Liver (tissue), 9 donors: ENCODE data around the gene STAG3. TPM values are rescaled to one million over a fixed set of nuclear protein-coding genes. Genes with fewer than 3 reads are reported as not detected.

Source experiments
- DNase-seq: peaks from one replicate; pipeline ENCODE4 v3.0.0-alpha.2; 2017; ENCODE audit warnings: low spot score
- H3K27ac ChIP-seq, 2 donors: one replicate each; pipeline ENCODE4 v1.7.0; 2013; ENCODE audit warnings: inconsistent platforms in 2 of 2, low read length in 2 of 2, control low read depth in 1 of 2, low read depth in 1 of 2, mild to moderate bottlenecking in 1 of 2
- H3K27me3 ChIP-seq, 4 donors: one replicate each; pipeline versions ENCODE4 v1.6.1 to v1.7.0; 2013; ENCODE audit warnings: low read length in 3 of 4, inconsistent platforms in 1 of 4, mild to moderate bottlenecking in 1 of 4, moderate library complexity in 1 of 4; ENCODE audit not compliant: control insufficient read depth in 4 of 4, insufficient read depth in 4 of 4
- H3K36me3 ChIP-seq, 4 donors: one replicate each; pipeline versions ENCODE4 v1.6.1 to v1.7.0; 2013; ENCODE audit warnings: low read length in 3 of 4, mild to moderate bottlenecking in 3 of 4, low read depth in 1 of 4, moderate library complexity in 1 of 4; ENCODE audit not compliant: control insufficient read depth in 4 of 4, insufficient read depth in 3 of 4
- H3K4me1 ChIP-seq, 4 donors: one replicate each; pipeline versions ENCODE4 v1.6.1 to v1.7.0; 2013; ENCODE audit warnings: low read length in 3 of 4, mild to moderate bottlenecking in 3 of 4, moderate library complexity in 1 of 4; ENCODE audit not compliant: control insufficient read depth in 4 of 4, insufficient read depth in 4 of 4
- H3K4me3 ChIP-seq, 3 donors: one replicate each; pipeline versions ENCODE4 v1.6.1 to v1.7.0; 2013; ENCODE audit warnings: low read length in 3 of 3, control low read depth in 1 of 3, low read depth in 1 of 3, mild to moderate bottlenecking in 1 of 3
- H3K9ac ChIP-seq, 2 donors: one replicate each; pipeline ENCODE4 v1.7.0; 2013; ENCODE audit warnings: low read length in 2 of 2, mild to moderate bottlenecking in 2 of 2, moderate library complexity in 2 of 2, control low read depth in 1 of 2, low read depth in 1 of 2
- H3K9me3 ChIP-seq, 4 donors: one replicate each; pipeline versions ENCODE4 v1.6.1 to v1.7.0; 2013; ENCODE audit warnings: low read length in 3 of 4; ENCODE audit not compliant: control insufficient read depth in 4 of 4
- CTCF ChIP-seq: fragments of 150-350 bp; IDR thresholded peaks from 2 replicates; pipeline ENCODE4 v1.5.1; 2017; ENCODE audit warnings: improper control_type of control experiment, low read depth, low read length; ENCODE audit not compliant: missing input control
- EGR1 ChIP-seq, 2 donors: IDR thresholded peaks; 2 replicates each; pipeline ENCODE4 v1.6.1; 2016 to 2018; ENCODE audit warnings: antibody characterized with exemption in 2 of 2, low read depth in 2 of 2
- FOXA1 ChIP-seq: IDR thresholded peaks from 2 replicates; pipeline ENCODE4 v1.6.1; 2016; ENCODE audit warnings: antibody characterized with exemption
- FOXA2 ChIP-seq: IDR thresholded peaks from 2 replicates; pipeline ENCODE4 v1.6.1; 2016; ENCODE audit warnings: antibody characterized with exemption
- GABPA ChIP-seq, 2 donors: IDR thresholded peaks in 1 of 2; conservative IDR thresholded peaks in 1 of 2; 2 replicates each; pipeline ENCODE4 v1.6.1; 2016; ENCODE audit warnings: antibody characterized with exemption in 2 of 2, mild to moderate bottlenecking in 1 of 2, moderate library complexity in 1 of 2
- HNF4A ChIP-seq, 2 donors: conservative IDR thresholded peaks; 2 replicates each; pipeline ENCODE4 v1.6.1; 2016; ENCODE audit warnings: antibody characterized with exemption in 2 of 2, mild to moderate bottlenecking in 2 of 2
- HNF4G ChIP-seq: IDR thresholded peaks from 2 replicates; pipeline ENCODE4 v1.6.1; 2016; ENCODE audit warnings: antibody characterized with exemption
- JUND ChIP-seq, 2 donors: IDR thresholded peaks; 2 replicates each; pipeline ENCODE4 v1.6.1; 2016; ENCODE audit warnings: antibody characterized with exemption in 2 of 2
- MAX ChIP-seq: IDR thresholded peaks from 2 replicates; pipeline ENCODE4 v1.6.1; 2016; ENCODE audit warnings: antibody characterized with exemption
- NR2F2 ChIP-seq: IDR thresholded peaks from 2 replicates; pipeline ENCODE4 v1.6.1; 2016; ENCODE audit warnings: antibody characterized with exemption
- RAD21 ChIP-seq, 2 donors: IDR thresholded peaks; 2 replicates each; pipeline ENCODE4 v1.6.1; 2016; ENCODE audit warnings: antibody characterized with exemption in 2 of 2, mild to moderate bottlenecking in 2 of 2
- RXRA ChIP-seq, 2 donors: IDR thresholded peaks; 2 replicates each; pipeline ENCODE4 v1.6.1; 2017 to 2018; ENCODE audit warnings: antibody characterized with exemption in 2 of 2, mild to moderate bottlenecking in 1 of 2
- SP1 ChIP-seq: IDR thresholded peaks from 2 replicates; pipeline ENCODE4 v1.6.1; 2018; ENCODE audit warnings: antibody characterized with exemption, mild to moderate bottlenecking
- TAF1 ChIP-seq: conservative IDR thresholded peaks from 2 replicates; pipeline ENCODE4 v1.6.1; 2016; ENCODE audit warnings: antibody characterized with exemption, mild to moderate bottlenecking
- YY1 ChIP-seq: IDR thresholded peaks from 2 replicates; pipeline ENCODE4 v1.6.1; 2016; ENCODE audit warnings: antibody characterized with exemption, mild to moderate bottlenecking
- WGBS: extraction: QIAGEN DNeasy Blood & Tissue Kit; methylation state at CpG from one replicate; pipeline ENCODE4 v1.1.7; 2013; 5-methylcytosine and 5-hydroxymethylcytosine counted together
- polyA plus RNA-seq, 2 donors: library from polyadenylated mRNA; stranded (reverse) in 1 of 2; unstranded in 1 of 2; fragments of 200-250 nt in 1 of 2; fragments of >200 nt in 1 of 2; fragmentation: Nextera tagmentation in 1 of 2; extraction: Ambion mirVana in 1 of 2; gene quantifications; one replicate each; pipeline versions ENCODE4 v1.2.1 to v1.2.3, GENCODE V29; 2013 to 2015
- total RNA-seq, 2 donors: library from RNA; depleted of rRNA; stranded (reverse); fragments of >200 nt; gene quantifications; one replicate each; pipeline ENCODE4 v1.2.3, GENCODE V29; 2014
- TF ChIP-seq, protein P1 (sequence below): IDR thresholded peaks from 2 replicates; pipeline ENCODE4 v1.6.1; 2016; ENCODE audit warnings: antibody characterized with exemption, mild to moderate bottlenecking
- TF ChIP-seq, protein P2 (sequence below): IDR thresholded peaks from 2 replicates; pipeline ENCODE4 v1.6.1; 2016; ENCODE audit warnings: antibody characterized with exemption
- TF ChIP-seq, protein P3 (sequence below): IDR thresholded peaks from 2 replicates; pipeline ENCODE4 v1.6.1; 2016; ENCODE audit warnings: antibody characterized with exemption
- donor health status: healthy.
- donor health status: healthy.
- donor health status: healthy.
- donor health status: healthy.
- donor health status: healthy.

The STAG3 gene
- total and polyA plus RNA-seq, 4 donors, result 0.28 to 7.0 (median 3.2) TPM

GRCh38 chr7:100211342-100211780 lies 33.6 kb downstream of the STAG3 start:
- H3K36me3 ChIP-seq, result no peaks in the 10 kb centered on the region
- no peak overlapping the region for H3K4me3 ChIP-seq
- no peak overlapping the region for H3K27ac ChIP-seq
- no peak overlapping the region for H3K9ac ChIP-seq
- no peaks in the 10 kb centered on the region for H3K9me3 ChIP-seq
- DNase-seq, result no peak
- H3K4me1 ChIP-seq, result peaks cover 9 to 38% (median 31%) of the 10 kb centered on the region in 4 donors
- no peaks in the 10 kb centered on the region for H3K27me3 ChIP-seq
- 54% methylated on average over 7 of the region's 7 CpGs for WGBS
- TF ChIP-seq RXRA (IDR thresholded peaks at IDR 0.05) (peak in 1 of 2 donors; percentile 23), HNF4A (conservative IDR thresholded peaks at IDR 0.05) (peak; percentile 50 to 57), HNF4G (no peak), GABPA (IDR thresholded peaks at IDR 0.05 in 1 of 2, conservative IDR thresholded peaks at IDR 0.05 in 1 of 2) (no peak), RAD21 (IDR thresholded peaks at IDR 0.05) (no peak), NR2F2 (no peak), FOXA2 (no peak), EGR1 (IDR thresholded peaks at IDR 0.05; ENCODE audit: low read depth in 2 of 2) (no peak)
- TF ChIP-seq, protein P1, sequence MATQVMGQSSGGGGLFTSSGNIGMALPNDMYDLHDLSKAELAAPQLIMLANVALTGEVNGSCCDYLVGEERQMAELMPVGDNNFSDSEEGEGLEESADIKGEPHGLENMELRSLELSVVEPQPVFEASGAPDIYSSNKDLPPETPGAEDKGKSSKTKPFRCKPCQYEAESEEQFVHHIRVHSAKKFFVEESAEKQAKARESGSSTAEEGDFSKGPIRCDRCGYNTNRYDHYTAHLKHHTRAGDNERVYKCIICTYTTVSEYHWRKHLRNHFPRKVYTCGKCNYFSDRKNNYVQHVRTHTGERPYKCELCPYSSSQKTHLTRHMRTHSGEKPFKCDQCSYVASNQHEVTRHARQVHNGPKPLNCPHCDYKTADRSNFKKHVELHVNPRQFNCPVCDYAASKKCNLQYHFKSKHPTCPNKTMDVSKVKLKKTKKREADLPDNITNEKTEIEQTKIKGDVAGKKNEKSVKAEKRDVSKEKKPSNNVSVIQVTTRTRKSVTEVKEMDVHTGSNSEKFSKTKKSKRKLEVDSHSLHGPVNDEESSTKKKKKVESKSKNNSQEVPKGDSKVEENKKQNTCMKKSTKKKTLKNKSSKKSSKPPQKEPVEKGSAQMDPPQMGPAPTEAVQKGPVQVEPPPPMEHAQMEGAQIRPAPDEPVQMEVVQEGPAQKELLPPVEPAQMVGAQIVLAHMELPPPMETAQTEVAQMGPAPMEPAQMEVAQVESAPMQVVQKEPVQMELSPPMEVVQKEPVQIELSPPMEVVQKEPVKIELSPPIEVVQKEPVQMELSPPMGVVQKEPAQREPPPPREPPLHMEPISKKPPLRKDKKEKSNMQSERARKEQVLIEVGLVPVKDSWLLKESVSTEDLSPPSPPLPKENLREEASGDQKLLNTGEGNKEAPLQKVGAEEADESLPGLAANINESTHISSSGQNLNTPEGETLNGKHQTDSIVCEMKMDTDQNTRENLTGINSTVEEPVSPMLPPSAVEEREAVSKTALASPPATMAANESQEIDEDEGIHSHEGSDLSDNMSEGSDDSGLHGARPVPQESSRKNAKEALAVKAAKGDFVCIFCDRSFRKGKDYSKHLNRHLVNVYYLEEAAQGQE, result no peak
- TF ChIP-seq, protein P2, sequence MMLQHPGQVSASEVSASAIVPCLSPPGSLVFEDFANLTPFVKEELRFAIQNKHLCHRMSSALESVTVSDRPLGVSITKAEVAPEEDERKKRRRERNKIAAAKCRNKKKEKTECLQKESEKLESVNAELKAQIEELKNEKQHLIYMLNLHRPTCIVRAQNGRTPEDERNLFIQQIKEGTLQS, result no peak
- TF ChIP-seq, protein P3, sequence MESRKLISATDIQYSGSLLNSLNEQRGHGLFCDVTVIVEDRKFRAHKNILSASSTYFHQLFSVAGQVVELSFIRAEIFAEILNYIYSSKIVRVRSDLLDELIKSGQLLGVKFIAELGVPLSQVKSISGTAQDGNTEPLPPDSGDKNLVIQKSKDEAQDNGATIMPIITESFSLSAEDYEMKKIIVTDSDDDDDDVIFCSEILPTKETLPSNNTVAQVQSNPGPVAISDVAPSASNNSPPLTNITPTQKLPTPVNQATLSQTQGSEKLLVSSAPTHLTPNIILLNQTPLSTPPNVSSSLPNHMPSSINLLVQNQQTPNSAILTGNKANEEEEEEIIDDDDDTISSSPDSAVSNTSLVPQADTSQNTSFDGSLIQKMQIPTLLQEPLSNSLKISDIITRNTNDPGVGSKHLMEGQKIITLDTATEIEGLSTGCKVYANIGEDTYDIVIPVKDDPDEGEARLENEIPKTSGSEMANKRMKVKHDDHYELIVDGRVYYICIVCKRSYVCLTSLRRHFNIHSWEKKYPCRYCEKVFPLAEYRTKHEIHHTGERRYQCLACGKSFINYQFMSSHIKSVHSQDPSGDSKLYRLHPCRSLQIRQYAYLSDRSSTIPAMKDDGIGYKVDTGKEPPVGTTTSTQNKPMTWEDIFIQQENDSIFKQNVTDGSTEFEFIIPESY, result no peak

GRCh38 chr7:100212631-100213286 lies 35.0 kb downstream of the STAG3 start:
- H3K9me3 ChIP-seq, result no peaks in the 10 kb centered on the region
- H3K9ac ChIP-seq, result no peak overlapping the region
- H3K4me3 ChIP-seq, result no peak overlapping the region
- no peaks in the 10 kb centered on the region for H3K27me3 ChIP-seq
- H3K36me3 ChIP-seq, result no peaks in the 10 kb centered on the region
- peak overlapping the region; percentile 2 to 40 for H3K27ac ChIP-seq
- H3K4me1 ChIP-seq, result peaks cover 9 to 44% (median 33%) of the 10 kb centered on the region in 4 donors
- no peak for DNase-seq
- WGBS, result 38% methylated on average over 5 of the region's 5 CpGs
- peak; percentile 43 for TF ChIP-seq SP1
- TF ChIP-seq, protein P2, result no peak
- peak in 1 of 2 donors; percentile 22 for TF ChIP-seq JUND (IDR thresholded peaks at IDR 0.05)
- TF ChIP-seq MAX, result peak; percentile 42
- TF ChIP-seq TAF1, result no peak
- TF ChIP-seq GABPA (IDR thresholded peaks at IDR 0.05 in 1 of 2, conservative IDR thresholded peaks at IDR 0.05 in 1 of 2), result no peak
- TF ChIP-seq RAD21 (IDR thresholded peaks at IDR 0.05), result no peak
- TF ChIP-seq YY1, result no peak
- peak in 1 of 2 donors; percentile 29 for TF ChIP-seq RXRA (IDR thresholded peaks at IDR 0.05)
- TF ChIP-seq HNF4A (conservative IDR thresholded peaks at IDR 0.05), result peak; percentile 83 to 87
- TF ChIP-seq HNF4G, result peak; percentile 21
- no peak for TF ChIP-seq NR2F2
- no peak for TF ChIP-seq EGR1 (IDR thresholded peaks at IDR 0.05; ENCODE audit: low read depth in 2 of 2)
- TF ChIP-seq FOXA1, result no peak
- no peak for TF ChIP-seq CTCF
- TF ChIP-seq, protein P1, result no peak
